ENCODE results near the gene THPO.

THPO gene

GRCh38 chr3:184383033-184383740 lies 5.2 kb upstream of the THPO start:
- Histone ChIP-seq H3K79me2 (ENCODE audit: control insufficient read depth, low read length) (no peaks in the 10 kb centered on the region), H3K27me3 (ENCODE audit: control insufficient read depth, low read length) (peaks cover 30% of the 10 kb centered on the region), H3K27ac (ENCODE audit: low read depth, low read length) (no peak overlapping the region), H3K4me2 (ENCODE audit: low read length) (no peak overlapping the region), H3K4me1 (ENCODE audit: control insufficient read depth, low read length) (no peaks in the 10 kb centered on the region), H3K36me3 (ENCODE audit: control insufficient read depth, low read length) (no peaks in the 10 kb centered on the region), H4K20me1 (ENCODE audit: control insufficient read depth, insufficient read depth, low read depth, low read length) (no peaks in the 10 kb centered on the region), H3K9me3 (ENCODE audit: control insufficient read depth, insufficient read depth, low read length) (no peaks in the 10 kb centered on the region), H3K4me3 (ENCODE audit: low read length) (no peak overlapping the region), H3K9me2 (replicated peaks; ENCODE audit: control insufficient read depth, low read length) (no peaks in the 10 kb centered on the region), H3F3A (ENCODE audit: control insufficient read depth, insufficient read depth) (no peaks in the 10 kb centered on the region)
- TF ChIP-seq EZH2phosphoT487 (IDR thresholded peaks at IDR 0.05; ENCODE audit: borderline replicate concordance, low read length) = no peak
- TF ChIP-seq, protein P1, sequence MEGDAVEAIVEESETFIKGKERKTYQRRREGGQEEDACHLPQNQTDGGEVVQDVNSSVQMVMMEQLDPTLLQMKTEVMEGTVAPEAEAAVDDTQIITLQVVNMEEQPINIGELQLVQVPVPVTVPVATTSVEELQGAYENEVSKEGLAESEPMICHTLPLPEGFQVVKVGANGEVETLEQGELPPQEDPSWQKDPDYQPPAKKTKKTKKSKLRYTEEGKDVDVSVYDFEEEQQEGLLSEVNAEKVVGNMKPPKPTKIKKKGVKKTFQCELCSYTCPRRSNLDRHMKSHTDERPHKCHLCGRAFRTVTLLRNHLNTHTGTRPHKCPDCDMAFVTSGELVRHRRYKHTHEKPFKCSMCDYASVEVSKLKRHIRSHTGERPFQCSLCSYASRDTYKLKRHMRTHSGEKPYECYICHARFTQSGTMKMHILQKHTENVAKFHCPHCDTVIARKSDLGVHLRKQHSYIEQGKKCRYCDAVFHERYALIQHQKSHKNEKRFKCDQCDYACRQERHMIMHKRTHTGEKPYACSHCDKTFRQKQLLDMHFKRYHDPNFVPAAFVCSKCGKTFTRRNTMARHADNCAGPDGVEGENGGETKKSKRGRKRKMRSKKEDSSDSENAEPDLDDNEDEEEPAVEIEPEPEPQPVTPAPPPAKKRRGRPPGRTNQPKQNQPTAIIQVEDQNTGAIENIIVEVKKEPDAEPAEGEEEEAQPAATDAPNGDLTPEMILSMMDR (IDR thresholded peaks at IDR 0.05; ENCODE audit: low read depth, low read length, poor library complexity, severe bottlenecking) = no peak

DNA sequence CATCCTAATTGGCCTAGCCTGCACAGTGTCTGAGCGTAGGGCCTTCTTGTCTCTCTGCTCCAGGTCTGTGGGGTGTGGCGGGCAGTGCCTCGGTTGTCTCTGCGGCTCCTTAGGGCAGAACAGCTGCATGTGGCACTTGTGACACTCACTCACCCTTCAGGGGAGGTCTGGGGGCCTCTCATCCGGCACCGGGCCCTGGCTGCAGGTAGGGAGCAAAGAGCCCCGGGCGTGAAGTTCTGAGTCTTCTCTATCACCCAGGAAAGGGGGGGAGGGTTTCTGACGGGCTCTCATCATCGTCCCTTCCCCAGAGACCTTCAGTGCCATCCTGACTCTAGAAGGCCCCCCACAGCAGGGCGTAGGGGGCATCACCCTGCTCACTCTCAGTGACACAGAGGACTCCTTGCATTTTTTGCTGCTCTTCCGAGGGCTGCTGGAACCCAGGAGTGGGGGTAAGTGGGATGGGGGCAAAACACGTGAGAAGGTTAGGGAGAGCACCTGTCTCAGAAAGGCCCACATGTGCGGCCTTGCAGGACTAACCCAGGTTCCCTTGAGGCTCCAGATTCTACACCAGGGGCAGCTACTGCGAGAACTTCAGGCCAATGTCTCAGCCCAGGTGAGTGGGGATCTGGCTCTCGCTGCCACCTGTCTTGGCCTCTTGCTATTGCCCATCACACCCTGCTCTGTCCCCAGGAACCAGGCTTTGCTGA lies 4.5 kb upstream of the THPO start:
- no peak overlapping the region for H3K27ac ChIP-seq (ENCODE audit: low read depth, low read length)
- no peaks in the 10 kb centered on the region for H4K20me1 ChIP-seq (ENCODE audit: control insufficient read depth, insufficient read depth, low read depth, low read length)
- H3K36me3 ChIP-seq (ENCODE audit: control insufficient read depth, low read length) = no peaks in the 10 kb centered on the region
- H3K9me2 ChIP-seq (replicated peaks; ENCODE audit: control insufficient read depth, low read length) = no peaks in the 10 kb centered on the region
- H3K79me2 ChIP-seq (ENCODE audit: control insufficient read depth, low read length) = no peaks in the 10 kb centered on the region
- peaks cover 37% of the 10 kb centered on the region for H3K27me3 ChIP-seq (ENCODE audit: control insufficient read depth, low read length)
- no peaks in the 10 kb centered on the region for H3F3A ChIP-seq (ENCODE audit: control insufficient read depth, insufficient read depth)
- peaks cover 4% of the 10 kb centered on the region; the same call in 1 of the 2 replicates for H3K4me1 ChIP-seq (ENCODE audit: control insufficient read depth, low read length)
- H3K4me2 ChIP-seq (ENCODE audit: low read length) = no peak overlapping the region
- no peaks in the 10 kb centered on the region for H3K9me3 ChIP-seq (ENCODE audit: control insufficient read depth, insufficient read depth, low read length)
- TF ChIP-seq, protein P1 (IDR thresholded peaks at IDR 0.05; ENCODE audit: low read depth, low read length, poor library complexity, severe bottlenecking) = no peak
- TF ChIP-seq EZH2phosphoT487 (IDR thresholded peaks at IDR 0.05; ENCODE audit: borderline replicate concordance, low read length) = no peak
- no peak overlapping the region for H3K4me3 ChIP-seq (ENCODE audit: low read length)

DNA sequence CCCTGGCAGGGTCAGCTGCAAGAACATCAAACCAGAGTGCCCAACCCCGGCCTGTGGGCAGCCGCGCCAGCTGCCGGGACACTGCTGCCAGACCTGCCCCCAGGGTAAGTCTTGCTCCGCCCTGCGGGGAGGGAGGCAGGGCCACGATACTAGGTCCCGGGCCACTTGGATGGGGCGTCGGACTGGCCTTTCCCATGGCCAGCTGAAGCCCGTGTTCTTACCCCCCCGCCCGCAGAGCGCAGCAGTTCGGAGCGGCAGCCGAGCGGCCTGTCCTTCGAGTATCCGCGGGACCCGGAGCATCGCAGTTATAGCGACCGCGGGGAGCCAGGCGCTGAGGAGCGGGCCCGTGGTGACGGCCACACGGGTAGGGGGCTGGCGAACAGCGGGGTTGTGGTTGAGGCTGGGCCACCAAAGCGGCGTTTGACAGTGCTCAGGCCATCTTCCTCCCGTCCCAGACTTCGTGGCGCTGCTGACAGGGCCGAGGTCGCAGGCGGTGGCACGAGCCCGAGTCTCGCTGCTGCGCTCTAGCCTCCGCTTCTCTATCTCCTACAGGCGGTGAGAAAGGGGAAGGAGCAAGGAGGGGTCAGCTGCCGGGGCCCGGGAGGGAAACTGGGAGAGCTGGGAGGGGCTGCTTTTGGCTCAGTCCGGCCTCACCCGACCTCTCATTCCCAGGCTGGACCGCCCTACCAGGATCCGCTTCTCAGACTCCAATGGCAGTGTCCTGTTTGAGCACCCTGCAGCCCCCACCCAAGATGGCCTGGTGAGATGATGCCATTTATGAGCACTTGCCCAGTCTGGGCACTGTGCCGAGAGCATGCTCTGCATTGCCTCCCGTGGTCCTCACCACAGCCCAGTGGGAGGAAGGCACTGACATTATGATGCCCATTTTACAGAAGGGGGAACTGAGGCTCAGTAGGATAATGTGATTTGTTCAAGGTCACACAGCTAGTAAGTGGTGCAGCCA lies 3.5 kb upstream of the THPO start:
- TF ChIP-seq, protein P1 (IDR thresholded peaks at IDR 0.05; ENCODE audit: low read depth, low read length, poor library complexity, severe bottlenecking) = no peak
- TF ChIP-seq EZH2phosphoT487 (IDR thresholded peaks at IDR 0.05; ENCODE audit: borderline replicate concordance, low read length) = no peak
- Histone ChIP-seq H3K27ac (ENCODE audit: low read depth, low read length) (no peak overlapping the region), H3K36me3 (ENCODE audit: control insufficient read depth, low read length) (no peaks in the 10 kb centered on the region), H4K20me1 (ENCODE audit: control insufficient read depth, insufficient read depth, low read depth, low read length) (no peaks in the 10 kb centered on the region), H3K4me3 (ENCODE audit: low read length) (no peak overlapping the region), H3F3A (ENCODE audit: control insufficient read depth, insufficient read depth) (no peaks in the 10 kb centered on the region), H3K9me3 (ENCODE audit: control insufficient read depth, insufficient read depth, low read length) (no peaks in the 10 kb centered on the region), H3K79me2 (ENCODE audit: control insufficient read depth, low read length) (no peaks in the 10 kb centered on the region), H3K4me1 (ENCODE audit: control insufficient read depth, low read length) (peaks cover 6% of the 10 kb centered on the region; the same call in 1 of the 2 replicates), H3K4me2 (ENCODE audit: low read length) (no peak overlapping the region), H3K27me3 (ENCODE audit: control insufficient read depth, low read length) (peaks cover 39% of the 10 kb centered on the region), H3K9me2 (replicated peaks; ENCODE audit: control insufficient read depth, low read length) (no peaks in the 10 kb centered on the region)

All from DOHH2 (cell line).